UCSD-AML1 (cell line): ENCODE data around the gene ALDH3A2.
"Not testable (repeated sequence)": the region's sequence is repeated elsewhere in the genome, so short reads cannot be mapped to it uniquely, and the experiment has no call there.

Experiments used
- DNase-seq: peaks from one replicate; lab custom pipeline; 2025; ENCODE audit not compliant: unreplicated experiment; lab: John Stamatoyannopoulos, UW

The ALDH3A2 gene

DNA sequence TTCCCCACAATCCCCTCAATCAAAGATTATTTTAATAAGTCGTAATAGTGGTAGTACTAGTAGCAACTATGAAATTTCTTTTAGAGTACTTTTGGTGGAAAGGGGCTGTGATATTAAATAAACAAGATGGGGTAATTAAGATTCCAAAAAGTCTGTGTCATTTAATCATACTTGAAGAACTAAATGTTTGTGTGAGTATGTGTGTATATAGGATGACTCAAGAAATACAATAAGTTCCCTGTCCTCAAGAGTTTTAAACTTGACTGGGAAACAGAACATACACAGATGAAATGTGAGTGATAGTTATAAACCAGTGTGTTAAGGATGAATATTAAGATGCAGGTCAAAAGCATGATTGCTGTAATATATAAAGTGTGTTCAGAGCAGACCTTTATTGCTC, 2.3 kb downstream of the ALDH3A2 start:
- no peak for DNase-seq

DNA sequence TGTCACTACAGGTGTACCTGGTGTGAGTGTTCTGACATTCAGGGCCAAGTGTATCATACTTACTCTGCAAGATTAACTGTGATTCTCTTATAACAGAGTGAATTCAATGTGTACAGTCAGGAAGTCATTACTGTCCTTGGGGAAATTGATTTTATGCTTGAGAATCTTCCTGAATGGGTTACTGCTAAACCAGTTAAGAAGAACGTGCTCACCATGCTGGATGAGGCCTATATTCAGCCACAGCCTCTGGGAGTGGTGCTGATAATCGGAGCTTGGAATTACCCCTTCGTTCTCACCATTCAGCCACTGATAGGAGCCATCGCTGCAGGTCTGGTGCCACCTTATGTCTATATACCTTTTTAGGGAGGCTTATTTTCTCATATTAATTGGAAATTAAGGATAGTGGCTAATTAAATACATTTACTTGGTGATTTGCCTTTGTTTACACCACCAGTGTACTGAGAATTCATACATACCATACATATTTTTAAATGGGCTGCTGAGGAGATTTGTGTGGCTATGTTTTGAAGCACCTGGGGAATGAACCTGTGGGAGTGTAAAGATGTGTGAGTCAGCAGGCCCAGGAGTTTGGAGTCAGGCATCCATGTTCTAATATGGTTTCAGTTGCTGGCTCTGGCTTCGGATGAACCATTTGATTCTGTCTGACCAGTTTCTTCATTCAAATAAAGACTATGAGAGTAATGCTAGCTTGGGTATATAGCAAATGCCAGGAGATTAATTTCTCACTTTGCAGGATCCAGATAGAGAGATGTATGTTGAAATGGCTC, 3.1 kb downstream of the ALDH3A2 start:
- DNase-seq: no peak

DNA sequence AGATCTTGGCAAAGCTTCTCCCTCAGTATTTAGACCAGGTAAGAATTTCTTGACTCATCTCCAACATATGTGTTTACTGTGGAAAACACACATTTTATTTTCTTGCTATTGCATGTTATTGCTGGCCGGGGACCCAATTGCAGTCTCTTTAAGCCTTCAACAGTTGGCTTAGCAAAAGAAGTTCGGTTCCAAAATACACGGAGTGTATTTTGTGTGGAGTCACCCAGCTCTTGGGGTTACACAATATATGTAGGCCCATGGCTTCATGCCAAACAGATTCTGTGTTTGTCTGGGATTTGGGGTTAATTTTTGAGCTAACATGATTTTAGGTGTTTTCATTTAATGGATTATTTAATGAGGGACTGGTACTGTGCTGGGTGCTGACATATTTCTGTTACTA, 4.0 kb downstream of the ALDH3A2 start:
- DNase-seq: no peak

DNA sequence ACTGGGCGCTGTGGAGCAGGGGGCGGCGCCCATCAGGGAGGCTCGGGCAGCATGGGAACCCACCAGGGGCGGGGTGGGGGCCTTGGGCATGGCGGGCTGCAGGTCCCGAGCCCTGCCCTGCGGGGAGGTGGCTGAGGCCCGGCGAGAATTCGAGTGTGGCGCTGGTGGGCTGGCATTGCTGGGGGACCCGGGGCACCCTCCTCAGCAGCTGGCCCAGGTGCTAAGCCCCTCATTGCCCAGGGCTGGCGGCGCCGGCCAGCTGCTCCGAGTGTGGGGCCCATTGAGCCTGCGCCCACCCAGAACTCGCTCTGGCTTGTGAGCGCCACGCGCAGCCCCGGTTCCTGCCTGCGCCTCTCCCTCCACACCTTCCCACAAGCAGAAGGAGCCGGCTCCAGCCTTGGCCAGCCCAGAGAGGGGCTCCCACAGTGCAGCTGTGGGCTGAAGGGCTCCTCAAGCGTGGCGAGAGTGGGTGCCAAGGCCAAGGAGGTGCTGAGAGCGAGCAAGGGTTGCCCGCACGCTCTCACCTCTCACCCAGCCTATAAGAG, 5.9 kb downstream of the ALDH3A2 start:
- DNase-seq: no peak

DNA sequence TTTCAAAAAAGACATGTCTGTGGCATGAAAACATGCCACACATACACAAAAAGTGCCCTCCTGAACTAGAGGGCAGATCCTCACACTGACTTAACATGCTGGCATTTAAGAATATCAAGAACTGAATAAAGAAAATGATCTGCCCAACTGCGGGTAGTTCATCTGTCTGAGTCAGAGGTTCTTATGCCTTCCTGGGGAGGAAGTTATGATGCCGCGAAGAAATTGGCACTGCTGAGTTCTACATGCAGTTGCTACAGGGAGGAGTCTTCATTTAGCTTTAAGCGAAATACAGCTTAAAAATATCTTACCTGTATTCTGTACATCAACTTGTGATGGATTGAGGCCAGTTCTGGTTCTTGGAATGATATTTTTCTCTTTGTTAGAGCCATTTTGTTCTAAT, 6.3 kb downstream of the ALDH3A2 start:
- DNase-seq: no peak

DNA sequence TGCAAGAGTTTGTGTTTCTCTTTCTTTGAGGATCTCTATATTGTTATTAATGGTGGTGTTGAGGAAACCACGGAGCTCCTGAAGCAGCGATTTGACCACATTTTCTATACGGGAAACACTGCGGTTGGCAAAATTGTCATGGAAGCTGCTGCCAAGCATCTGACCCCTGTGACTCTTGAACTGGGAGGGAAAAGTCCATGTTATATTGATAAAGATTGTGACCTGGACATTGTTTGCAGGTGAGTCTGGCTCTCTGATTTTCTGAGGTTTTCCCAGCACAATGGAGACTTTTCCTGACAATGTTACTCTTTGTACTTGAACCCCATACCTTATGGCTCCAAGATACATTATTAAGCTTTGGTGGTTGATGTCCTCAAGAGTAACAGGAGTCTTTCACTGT, 7.8 kb downstream of the ALDH3A2 start:
- DNase-seq: no peak

DNA sequence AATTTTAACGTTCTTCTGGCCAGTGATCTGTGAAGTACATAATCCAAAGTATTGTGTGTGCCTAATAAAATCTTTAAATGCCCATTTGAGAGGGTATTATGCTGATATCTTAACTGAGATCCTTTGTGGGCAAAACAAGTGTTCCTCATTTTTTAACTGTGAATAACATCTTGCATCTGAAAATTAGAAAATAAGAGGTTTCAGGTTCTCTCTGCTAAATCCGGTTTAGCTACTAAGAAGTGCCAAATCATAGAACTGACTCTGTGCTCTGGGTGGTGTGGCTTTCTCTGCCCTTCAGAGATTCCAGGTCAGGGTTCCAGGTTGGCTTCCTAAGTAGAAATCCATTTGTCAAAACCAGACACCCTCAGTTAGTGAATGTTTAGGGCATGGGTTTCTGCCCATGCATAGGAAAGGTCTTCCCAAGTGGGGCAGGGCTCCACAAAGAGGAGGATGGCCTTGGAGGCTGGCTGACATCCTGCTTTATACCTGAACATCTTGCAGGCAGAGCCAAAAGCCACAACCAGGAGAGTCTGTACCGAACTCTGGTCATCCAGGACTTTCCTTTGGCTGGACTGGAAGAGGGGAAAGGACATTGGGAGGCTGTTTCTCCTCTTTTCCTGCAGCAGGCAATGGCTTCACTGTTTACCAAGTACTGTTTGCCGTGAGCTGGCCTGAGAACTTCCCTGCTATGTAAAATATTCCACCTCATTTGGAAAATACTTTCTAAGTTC, 8.5 kb downstream of the ALDH3A2 start:
- no peak for DNase-seq

DNA sequence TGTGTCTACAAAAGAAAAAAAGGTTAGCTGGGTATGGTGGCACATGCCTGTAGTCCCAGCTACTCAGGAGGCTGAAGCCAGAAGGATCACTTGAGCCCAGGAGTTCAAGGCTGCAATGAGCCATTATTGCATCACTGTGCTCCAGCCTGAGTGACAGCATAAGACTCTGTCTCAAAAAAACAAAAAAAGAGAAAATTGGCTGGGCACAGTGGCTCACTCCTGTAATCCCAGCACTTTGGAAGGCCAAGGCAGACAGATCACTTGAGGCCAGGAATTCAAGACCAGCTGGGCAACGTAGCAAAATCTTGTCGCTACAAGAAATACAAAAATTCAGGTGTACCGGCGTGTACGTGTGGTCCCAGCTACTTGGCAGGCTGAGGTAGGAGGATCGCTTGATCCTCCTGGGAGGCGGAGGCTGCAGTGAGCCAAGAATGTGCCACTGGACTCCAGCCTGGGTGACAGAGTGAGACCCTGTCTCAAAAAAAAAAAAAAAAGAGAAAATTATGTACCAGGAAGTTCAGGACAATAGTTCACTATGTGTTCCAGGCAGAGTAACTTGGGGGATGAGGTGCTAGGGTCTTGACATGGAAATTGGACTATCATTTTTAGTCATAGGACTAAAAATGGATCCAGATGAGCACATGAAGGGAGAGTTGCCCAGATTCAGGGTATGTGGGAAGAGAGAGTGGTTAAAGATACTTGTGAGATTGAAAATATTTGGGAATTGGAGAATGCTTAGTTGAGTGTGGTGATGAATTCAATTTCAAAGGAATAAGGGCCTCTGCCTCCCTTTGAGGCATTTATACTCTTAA, 11.0 kb downstream of the ALDH3A2 start:
- no peak for DNase-seq

DNA sequence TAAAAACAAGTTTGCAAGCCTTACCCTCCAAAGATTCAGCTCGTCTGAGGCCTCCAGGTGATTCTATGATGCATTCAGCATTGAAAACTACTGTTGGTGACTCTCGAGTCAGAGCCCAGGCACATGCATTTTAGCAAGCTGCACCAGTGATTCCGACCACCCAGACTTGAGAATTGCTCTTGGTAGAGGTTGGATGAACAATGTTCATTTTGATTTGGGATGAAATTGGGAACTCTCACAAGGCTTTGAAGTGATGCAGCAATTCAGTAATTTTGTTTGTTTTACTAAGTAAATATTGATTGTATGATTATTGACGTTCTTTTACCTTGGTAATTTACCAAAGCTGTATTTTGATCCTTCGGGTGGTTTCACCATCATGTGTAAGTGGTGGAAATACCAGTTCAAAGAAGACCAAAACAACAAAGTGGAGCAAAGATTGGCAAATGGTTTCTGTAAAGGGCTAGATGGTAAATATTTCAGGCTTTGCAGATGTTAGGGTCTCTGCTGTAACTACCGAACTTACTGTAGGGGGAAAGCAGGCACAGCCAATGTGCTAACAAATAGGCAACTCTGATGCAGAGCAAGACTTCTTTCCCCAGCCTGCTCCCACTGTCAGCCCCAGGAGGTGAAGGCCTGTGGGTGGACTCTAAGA, 11.8 kb downstream of the ALDH3A2 start:
- DNase-seq: no peak

DNA sequence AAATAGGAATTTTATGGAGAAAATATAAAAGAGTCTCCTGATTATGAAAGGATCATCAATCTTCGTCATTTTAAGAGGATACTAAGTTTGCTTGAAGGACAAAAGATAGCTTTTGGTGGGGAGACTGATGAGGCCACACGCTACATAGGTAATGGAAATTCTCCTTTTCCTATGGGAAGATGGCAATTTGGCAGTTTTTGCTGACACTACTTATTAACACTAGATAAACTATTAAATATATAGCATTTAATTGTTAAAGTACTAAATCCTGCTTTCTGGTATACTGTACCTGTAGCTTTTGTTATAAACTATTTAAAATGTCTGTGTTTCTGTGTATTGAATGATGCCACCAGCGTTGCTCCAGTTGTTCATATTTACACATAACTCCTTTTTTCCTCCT, 12.6 kb downstream of the ALDH3A2 start:
- DNase-seq: no peak

DNA sequence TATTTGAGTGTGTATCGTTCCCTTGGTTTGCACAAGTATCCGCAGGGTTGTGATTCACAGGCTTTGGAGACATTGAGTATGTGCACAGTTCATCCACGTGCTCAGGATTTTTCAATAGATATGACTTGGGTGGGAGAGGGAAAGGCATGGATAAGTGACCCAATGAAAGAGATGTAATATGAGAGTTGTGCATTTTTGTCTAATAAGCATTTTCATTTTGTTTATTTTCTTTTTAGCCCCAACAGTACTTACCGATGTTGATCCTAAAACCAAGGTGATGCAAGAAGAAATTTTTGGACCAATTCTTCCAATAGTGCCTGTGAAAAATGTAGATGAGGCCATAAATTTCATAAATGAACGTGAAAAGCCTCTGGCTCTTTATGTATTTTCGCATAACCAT, 14.5 kb downstream of the ALDH3A2 start:
- no peak for DNase-seq

DNA sequence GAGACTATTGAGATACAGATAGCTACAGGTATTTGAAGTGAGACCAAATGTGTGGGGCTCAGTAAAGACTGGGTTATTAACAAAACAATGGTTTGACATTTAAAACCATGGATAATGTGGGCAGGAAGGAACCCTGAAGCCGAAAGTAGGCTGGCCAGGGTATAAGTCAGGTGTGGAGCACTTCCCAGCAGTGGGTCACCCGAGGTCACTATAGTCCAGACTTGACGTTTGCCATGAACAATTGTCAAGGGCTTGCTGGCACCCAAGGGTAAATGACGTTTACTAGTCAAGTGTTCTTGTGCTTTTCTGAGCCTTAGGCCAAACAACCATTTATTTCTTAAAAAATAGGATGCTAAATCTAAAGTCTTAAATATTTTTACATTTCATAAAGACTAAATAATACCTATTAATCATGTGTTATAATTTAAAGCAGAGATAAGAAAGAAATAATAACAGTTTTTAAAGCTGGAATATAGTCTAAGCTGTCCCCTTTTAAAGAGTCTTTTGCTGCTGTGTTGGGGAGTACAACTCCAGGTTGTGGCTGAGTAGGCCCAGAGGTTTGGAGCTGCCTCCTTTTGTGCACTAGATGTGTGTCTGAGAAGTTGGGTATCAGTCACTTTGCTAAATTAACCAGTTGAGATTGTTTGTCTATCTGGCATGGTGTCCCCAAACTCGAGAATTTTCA, 15.7 kb downstream of the ALDH3A2 start:
- DNase-seq: no peak

DNA sequence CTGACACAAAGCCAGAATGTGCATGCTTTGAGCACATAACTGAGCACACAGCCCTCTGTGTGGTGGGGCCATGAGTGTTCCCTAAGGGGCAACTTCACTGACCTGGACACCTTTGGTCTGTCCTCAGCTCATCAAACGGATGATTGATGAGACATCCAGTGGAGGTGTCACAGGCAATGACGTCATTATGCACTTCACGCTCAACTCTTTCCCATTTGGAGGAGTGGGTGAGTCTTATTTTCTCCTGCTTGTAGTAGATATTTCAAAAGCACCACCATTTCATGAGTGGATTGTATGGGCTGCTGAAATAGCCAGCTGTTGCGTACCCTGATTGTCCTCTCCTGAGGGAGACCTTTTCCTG, 16.2 kb downstream of the ALDH3A2 start:
- no peak for DNase-seq

DNA sequence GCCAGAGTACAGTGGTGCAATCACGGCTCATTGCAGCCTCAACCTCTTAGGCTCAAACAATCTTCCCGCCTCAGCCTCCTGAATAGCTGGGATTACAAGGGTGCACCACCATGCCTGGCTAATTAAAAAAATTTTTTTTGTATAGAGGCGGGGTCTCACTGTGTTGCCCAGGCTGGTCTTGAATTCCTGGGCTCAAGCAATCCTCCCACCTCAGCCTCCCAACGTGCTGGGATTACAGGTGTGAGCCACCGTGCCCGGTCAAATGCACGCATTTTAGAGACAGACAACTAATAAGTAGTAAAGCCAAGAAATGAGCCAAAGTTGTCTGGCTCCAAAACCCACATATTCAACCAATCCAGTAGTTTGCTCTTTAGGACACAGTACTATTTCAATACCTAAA, 21.1 kb downstream of the ALDH3A2 start:
- not testable (repeated sequence) for DNase-seq

DNA sequence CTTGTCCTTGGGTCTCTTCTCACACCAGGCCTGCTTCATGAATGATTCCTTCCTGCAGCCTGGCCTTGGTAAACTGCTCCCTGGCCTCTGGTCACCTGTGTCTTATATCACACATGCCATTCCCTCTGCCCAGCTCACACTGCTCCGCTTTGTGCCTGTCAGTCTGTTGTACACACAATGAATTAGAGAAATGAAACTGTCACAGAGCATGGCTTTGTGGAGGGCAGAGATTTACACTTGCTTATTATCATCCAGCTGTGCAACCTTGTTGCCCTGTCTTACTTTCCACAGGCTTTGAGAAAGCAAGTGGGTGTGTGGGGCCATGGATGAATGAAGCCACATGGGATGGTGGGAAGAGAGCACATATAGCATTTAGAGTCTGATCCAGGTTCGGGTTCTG, 22.4 kb downstream of the ALDH3A2 start:
- no peak for DNase-seq

DNA sequence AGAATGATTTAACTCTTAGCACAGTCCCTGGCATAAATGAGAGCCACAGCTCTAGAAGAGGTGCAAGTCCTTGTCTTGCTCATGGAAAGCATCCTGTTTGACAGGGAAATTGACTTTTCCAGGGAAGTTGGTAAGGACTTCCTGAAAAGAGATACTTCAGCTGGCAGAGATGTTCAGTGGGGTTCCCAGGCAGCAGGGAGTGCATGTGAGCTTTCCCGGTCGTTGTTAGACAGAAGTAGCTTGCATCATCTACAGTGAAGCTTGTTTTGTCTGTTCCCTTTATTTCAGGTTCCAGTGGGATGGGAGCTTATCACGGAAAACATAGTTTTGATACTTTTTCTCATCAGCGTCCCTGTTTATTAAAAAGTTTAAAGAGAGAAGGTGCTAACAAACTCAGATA, 22.9 kb downstream of the ALDH3A2 start:
- DNase-seq: no peak

DNA sequence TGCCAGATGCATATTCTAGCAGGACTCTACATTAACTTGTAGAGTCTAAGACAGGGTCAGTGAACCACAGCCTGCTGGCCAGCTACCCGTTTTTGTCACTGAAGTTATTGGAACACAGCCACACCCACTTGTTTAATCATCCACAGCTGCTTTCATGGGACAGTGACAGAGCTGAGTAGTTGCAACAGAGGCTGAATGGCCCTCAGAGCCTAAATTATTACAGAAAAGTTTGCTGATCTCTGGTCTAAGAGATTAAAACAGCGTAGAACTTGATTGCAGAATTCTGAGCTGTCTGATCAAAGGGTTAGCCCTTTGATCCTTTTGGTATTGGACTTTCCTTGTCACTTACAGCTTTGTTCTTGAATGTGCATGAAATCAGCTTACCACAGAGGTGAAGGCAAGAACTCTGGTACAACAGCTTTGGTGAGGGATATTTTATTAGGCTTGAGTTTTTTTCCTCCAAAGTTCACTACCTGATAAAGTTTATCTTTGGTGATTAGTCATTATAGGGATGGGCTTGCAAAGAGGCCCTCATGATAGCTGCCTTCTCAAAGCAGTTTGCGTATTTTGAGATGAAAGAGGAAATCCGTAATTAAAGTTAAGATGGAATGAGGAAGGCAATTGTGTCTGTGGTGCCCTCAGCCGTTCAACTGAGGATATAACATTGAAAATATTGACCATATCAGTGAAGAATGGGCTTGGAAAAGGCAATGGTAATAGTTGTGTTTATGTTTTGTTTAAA, 23.6 kb downstream of the ALDH3A2 start:
- DNase-seq: no peak

DNA sequence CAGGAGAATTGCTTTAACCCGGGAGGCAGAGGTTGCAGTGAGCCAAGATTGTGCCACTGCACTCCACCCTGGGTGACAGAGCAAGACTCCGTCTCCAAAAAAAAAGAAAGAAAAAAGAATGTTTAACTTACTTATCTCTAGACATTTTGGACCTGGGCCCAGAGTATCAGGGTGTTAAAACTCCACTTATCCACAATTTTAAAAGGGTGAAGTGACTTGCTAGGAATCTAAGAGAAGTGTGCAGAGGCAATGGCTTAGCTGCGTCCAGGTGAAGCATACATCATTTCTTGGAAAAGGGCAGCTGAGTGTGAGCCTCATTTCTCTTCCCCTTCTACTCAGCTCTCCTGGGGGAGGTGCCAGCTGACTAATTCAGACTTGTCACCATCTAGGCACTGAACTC, 25.1 kb downstream of the ALDH3A2 start:
- DNase-seq: no peak

DNA sequence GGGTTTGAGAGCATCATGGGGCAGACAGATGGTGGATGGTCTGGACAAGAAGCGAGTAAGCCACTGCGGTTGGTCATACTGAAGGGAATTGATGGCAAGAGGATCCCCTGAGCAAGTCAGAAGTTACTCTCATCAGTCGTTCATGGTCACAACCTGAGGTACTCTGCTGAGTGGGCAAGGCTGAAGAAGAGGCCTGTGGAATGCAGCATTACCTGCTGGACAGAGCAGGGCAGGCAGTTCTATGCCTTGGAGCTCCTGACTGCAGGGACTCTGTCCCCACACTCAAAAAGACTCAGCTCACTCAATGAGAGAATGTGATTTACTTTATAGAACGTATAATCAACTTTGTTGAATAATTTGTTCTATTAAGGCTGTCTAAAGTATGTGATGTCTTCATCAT, 28.3 kb downstream of the ALDH3A2 start:
- DNase-seq: no peak
